GM18870 (cell line): ENCODE measurements around the gene TPGS2.
A peak's percentile ranks its signal among the peaks of the same experiment; 100 is the strongest.
"Not testable (repeated sequence)": the region's sequence is repeated elsewhere in the genome, so short reads cannot be mapped to it uniquely, and the experiment has no call there.

Experiments used
- ATAC-seq: cut with Tn5 transposase; IDR thresholded peaks from one replicate; pipeline ENCODE4 v1.9.1; 2021; ENCODE audit warnings: moderate library complexity; ENCODE audit not compliant: unreplicated experiment

Gene TPGS2

GRCh38 chr18:36825526-36825925, 3.3 kb downstream of the TPGS2 start:
- no peak for ATAC-seq

- ATAC-seq, result no peak
Observed at GRCh38 chr18:36821681-36822080, 7.1 kb downstream of the TPGS2 start.

- ATAC-seq, result no peak
Observed at GRCh38 chr18:36819621-36820020, 9.2 kb downstream of the TPGS2 start.

GRCh38 chr18:36818652-36819051, 10.2 kb downstream of the TPGS2 start:
- no peak for ATAC-seq

DNA sequence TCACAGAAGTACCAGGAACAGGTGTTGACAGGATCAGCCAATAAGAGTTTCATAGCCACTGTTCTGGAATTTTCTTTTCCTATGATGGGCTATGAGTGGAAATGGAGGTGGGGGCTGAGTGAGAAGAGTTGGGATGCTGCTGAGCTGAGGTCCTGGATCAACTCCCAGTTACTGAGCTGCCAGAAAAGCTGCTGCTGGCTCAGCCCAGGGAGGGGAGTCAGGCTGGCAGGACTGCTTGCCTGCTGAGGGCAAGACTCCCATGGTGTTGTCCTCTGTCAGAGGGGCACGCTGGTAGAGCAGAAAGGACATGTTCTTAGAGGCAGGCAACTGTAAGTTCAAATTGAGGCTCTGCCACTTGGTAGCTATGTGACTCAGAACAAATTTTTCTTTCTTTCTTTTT, 11.8 kb downstream of the TPGS2 start:
- ATAC-seq, result no peak

DNA sequence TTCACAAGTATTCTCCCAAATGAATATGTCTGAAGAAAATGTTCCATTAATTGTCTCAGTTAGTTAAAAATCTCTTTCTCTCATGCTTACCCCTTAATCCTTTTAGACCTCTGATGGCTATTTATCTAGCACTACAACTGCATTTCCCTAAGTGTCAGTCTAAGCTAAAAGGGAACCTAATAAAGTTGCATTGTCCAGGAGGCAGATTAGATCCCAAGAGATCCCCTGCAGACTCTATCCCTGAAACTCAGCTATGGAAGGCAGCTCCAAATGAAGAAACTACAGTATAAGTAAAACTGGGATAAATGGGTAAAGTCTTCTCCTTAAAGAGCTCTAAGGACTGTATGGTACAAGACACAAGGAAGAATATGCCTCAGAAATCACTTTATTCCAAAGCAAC, 12.7 kb downstream of the TPGS2 start:
- not testable (repeated sequence) for ATAC-seq

GRCh38 chr18:36814994-36815393, 13.8 kb downstream of the TPGS2 start:
- ATAC-seq, result no peak

GRCh38 chr18:36813824-36814223, 15.0 kb downstream of the TPGS2 start:
- no peak for ATAC-seq

DNA sequence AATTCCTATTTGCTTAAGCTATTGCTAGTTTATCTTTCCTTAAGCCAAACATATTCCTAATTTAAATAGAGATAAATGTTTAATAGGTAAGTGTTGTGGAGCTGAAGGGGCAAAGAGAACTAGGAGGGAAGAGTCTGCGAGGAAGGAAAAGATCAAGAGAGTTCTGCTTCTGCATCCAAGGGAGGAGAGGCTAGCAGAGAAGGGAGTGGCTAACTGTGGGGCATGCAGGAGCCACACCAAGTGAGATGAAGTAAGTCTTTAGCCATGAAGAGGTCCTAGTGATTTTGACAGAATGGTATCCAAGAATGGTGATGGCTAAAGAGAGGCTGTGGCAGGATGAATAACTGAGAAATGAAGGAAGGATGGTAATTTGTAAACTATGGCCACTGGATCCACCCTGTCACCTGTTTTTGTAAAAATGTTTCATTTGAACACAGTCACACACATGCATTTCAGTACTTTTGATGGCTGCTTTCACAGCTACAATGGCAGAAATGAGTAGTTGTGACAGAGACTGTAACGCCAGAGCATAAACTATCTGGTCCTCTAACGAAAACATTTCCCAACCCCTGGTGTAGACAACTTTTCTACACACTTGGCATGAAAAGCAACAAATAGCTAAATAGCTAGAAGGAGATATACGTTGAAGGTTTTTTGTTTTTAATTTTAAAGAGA, 15.6 kb downstream of the TPGS2 start:
- no peak for ATAC-seq

DNA sequence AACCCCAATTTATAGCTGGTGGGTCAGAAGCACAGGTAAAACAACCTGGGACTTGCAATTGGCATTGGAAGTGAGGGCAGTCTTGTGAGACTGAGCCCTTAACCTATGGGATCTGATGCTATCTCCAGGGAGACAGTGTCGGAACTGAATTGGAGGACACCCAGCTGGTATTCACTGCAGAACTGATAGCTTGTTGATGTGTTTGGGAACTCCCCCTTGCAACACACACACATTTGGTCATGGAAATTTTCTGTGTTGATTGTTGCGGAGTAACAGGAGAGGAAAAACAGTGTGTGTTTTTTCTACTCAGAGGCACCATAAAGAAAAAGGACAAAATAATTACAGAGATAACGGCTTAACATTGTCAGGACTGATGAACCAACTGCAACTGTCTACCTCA, 16.1 kb downstream of the TPGS2 start:
- ATAC-seq, result no peak

- no peak for ATAC-seq
Observed at GRCh38 chr18:36811955-36812354, 16.8 kb downstream of the TPGS2 start.

GRCh38 chr18:36811430-36811829, 17.4 kb downstream of the TPGS2 start:
- no peak for ATAC-seq

DNA sequence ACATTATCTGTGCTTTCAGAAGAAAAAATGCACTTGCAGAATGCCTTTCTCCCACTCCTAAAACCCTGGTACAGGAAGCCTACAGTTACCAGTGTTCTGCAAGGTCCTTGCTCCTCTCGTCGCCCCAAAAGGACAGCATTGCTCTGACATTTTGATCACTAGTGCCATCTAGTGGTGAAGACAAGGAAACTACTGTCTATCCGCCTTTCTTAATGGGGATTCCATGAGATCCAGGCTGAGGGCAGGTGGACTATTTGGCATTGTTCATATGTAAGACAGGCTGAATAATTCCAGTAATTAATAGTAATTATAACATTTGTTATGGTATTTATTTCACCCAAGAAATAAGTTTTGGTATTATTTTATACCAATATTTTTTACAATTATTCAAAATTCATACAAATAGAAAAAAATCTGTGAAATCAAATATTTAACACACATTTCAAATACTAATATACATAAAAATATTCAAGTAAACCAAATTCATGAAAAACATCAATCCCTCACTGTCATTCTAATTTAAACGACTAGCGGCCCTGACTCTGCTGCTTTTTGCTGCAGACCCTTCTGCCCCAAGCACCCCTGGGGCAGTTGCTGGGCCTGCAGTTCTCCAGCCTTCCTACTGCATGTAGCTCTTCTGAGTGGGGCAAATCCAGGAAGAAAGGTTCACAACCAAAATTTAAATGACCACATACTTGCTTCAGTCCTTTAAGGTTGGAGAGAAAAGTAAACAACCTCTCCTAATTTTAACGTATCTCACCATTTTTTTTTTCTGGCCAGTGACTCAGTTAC, 19.0 kb downstream of the TPGS2 start:
- ATAC-seq, result peak; percentile 96

DNA sequence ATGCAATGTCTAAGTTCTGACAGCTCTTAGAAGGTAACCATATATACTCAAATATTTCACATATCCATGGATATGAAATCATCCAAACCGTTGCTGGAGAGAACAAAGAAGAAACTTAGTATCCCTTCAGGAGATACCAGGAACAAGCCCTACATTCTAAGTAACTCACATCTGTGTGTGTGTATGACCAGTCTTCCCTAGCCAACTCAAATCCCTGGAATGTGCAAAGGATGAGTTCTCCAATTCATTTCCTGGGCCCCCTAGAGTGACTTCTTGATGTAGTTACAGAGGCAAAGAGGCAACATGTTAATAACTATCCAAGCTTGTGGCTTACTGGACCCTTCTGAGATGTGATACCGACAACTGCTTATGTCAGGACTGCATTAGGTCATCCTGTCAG, 20.1 kb downstream of the TPGS2 start:
- ATAC-seq, result no peak

DNA sequence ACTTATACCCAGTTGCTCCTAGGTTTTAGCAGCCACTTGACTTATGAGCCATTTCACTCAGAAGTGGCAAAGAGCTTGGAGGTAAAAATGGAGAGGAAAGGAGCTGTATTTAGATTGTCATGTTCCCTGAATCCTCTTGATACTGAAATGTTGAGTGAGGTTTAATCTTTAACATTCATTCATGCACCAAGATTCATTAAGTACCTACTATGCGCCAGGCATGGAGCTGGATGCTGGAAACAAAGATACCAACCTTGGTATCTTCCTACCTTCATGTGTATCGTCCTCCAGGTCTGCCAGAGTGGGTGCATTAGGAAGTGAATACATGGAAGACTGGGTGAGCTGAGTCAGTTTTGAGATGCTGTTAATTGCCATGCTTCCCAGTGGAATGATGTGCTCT, 23.7 kb downstream of the TPGS2 start:
- ATAC-seq, result no peak

- ATAC-seq, result no peak
Observed at GRCh38 chr18:36798738-36799473, 29.9 kb downstream of the TPGS2 start.

GRCh38 chr18:36792634-36793283, 36.0 kb downstream of the TPGS2 start:
- ATAC-seq, result no peak

GRCh38 chr18:36786686-36787085, 42.1 kb downstream of the TPGS2 start:
- no peak for ATAC-seq

- ATAC-seq, result no peak
Observed at GRCh38 chr18:36783792-36784191, 45.0 kb downstream of the TPGS2 start.

GRCh38 chr18:36782710-36783109, 46.1 kb downstream of the TPGS2 start:
- ATAC-seq, result no peak

- no peak for ATAC-seq
Observed at GRCh38 chr18:36780748-36781147, 48.1 kb downstream of the TPGS2 start.
